Liver (tissue), 9 donors: ENCODE measurements around the gene THBD. TPM values are rescaled to one million over a fixed set of nuclear protein-coding genes. Genes with fewer than 3 reads are reported as not detected.

Experiments
- DNase-seq: peaks from one replicate; pipeline ENCODE4 v3.0.0-alpha.2; 2017; ENCODE audit warnings: low spot score
- H3K27ac ChIP-seq, 2 donors: one replicate each; pipeline ENCODE4 v1.7.0; 2013; ENCODE audit warnings: inconsistent platforms in 2 of 2, low read length in 2 of 2, control low read depth in 1 of 2, low read depth in 1 of 2, mild to moderate bottlenecking in 1 of 2
- H3K27me3 ChIP-seq, 4 donors: one replicate each; pipeline versions ENCODE4 v1.6.1 to v1.7.0; 2013; ENCODE audit warnings: low read length in 3 of 4, inconsistent platforms in 1 of 4, mild to moderate bottlenecking in 1 of 4, moderate library complexity in 1 of 4; ENCODE audit not compliant: control insufficient read depth in 4 of 4, insufficient read depth in 4 of 4
- H3K36me3 ChIP-seq, 4 donors: one replicate each; pipeline versions ENCODE4 v1.6.1 to v1.7.0; 2013; ENCODE audit warnings: low read length in 3 of 4, mild to moderate bottlenecking in 3 of 4, low read depth in 1 of 4, moderate library complexity in 1 of 4; ENCODE audit not compliant: control insufficient read depth in 4 of 4, insufficient read depth in 3 of 4
- H3K4me1 ChIP-seq, 4 donors: one replicate each; pipeline versions ENCODE4 v1.6.1 to v1.7.0; 2013; ENCODE audit warnings: low read length in 3 of 4, mild to moderate bottlenecking in 3 of 4, moderate library complexity in 1 of 4; ENCODE audit not compliant: control insufficient read depth in 4 of 4, insufficient read depth in 4 of 4
- H3K4me3 ChIP-seq, 3 donors: one replicate each; pipeline versions ENCODE4 v1.6.1 to v1.7.0; 2013; ENCODE audit warnings: low read length in 3 of 3, control low read depth in 1 of 3, low read depth in 1 of 3, mild to moderate bottlenecking in 1 of 3
- H3K9ac ChIP-seq, 2 donors: one replicate each; pipeline ENCODE4 v1.7.0; 2013; ENCODE audit warnings: low read length in 2 of 2, mild to moderate bottlenecking in 2 of 2, moderate library complexity in 2 of 2, control low read depth in 1 of 2, low read depth in 1 of 2
- H3K9me3 ChIP-seq, 4 donors: one replicate each; pipeline versions ENCODE4 v1.6.1 to v1.7.0; 2013; ENCODE audit warnings: low read length in 3 of 4; ENCODE audit not compliant: control insufficient read depth in 4 of 4
- EGR1 ChIP-seq, 2 donors: IDR thresholded peaks; 2 replicates each; pipeline ENCODE4 v1.6.1; 2016 to 2018; ENCODE audit warnings: antibody characterized with exemption in 2 of 2, low read depth in 2 of 2
- FOXA1 ChIP-seq: IDR thresholded peaks from 2 replicates; pipeline ENCODE4 v1.6.1; 2016; ENCODE audit warnings: antibody characterized with exemption
- FOXA2 ChIP-seq: IDR thresholded peaks from 2 replicates; pipeline ENCODE4 v1.6.1; 2016; ENCODE audit warnings: antibody characterized with exemption
- GABPA ChIP-seq, 2 donors: IDR thresholded peaks in 1 of 2; conservative IDR thresholded peaks in 1 of 2; 2 replicates each; pipeline ENCODE4 v1.6.1; 2016; ENCODE audit warnings: antibody characterized with exemption in 2 of 2, mild to moderate bottlenecking in 1 of 2, moderate library complexity in 1 of 2
- HNF4A ChIP-seq, 2 donors: conservative IDR thresholded peaks; 2 replicates each; pipeline ENCODE4 v1.6.1; 2016; ENCODE audit warnings: antibody characterized with exemption in 2 of 2, mild to moderate bottlenecking in 2 of 2
- HNF4G ChIP-seq: IDR thresholded peaks from 2 replicates; pipeline ENCODE4 v1.6.1; 2016; ENCODE audit warnings: antibody characterized with exemption
- MAX ChIP-seq: IDR thresholded peaks from 2 replicates; pipeline ENCODE4 v1.6.1; 2016; ENCODE audit warnings: antibody characterized with exemption
- NR2F2 ChIP-seq: IDR thresholded peaks from 2 replicates; pipeline ENCODE4 v1.6.1; 2016; ENCODE audit warnings: antibody characterized with exemption
- REST ChIP-seq: IDR thresholded peaks from 2 replicates; pipeline ENCODE4 v1.6.1; 2016; ENCODE audit warnings: antibody characterized with exemption, mild to moderate bottlenecking
- RXRA ChIP-seq, 2 donors: IDR thresholded peaks; 2 replicates each; pipeline ENCODE4 v1.6.1; 2017 to 2018; ENCODE audit warnings: antibody characterized with exemption in 2 of 2, mild to moderate bottlenecking in 1 of 2
- SP1 ChIP-seq: IDR thresholded peaks from 2 replicates; pipeline ENCODE4 v1.6.1; 2018; ENCODE audit warnings: antibody characterized with exemption, mild to moderate bottlenecking
- YY1 ChIP-seq: IDR thresholded peaks from 2 replicates; pipeline ENCODE4 v1.6.1; 2016; ENCODE audit warnings: antibody characterized with exemption, mild to moderate bottlenecking
- ZBTB33 ChIP-seq: IDR thresholded peaks from 2 replicates; pipeline ENCODE4 v1.6.1; 2016; ENCODE audit warnings: antibody characterized with exemption
- WGBS: extraction: QIAGEN DNeasy Blood & Tissue Kit; methylation state at CpG from one replicate; pipeline ENCODE4 v1.1.7; 2013; 5-methylcytosine and 5-hydroxymethylcytosine counted together
- polyA plus RNA-seq, 2 donors: library from polyadenylated mRNA; stranded (reverse) in 1 of 2; unstranded in 1 of 2; fragments of 200-250 nt in 1 of 2; fragments of >200 nt in 1 of 2; fragmentation: Nextera tagmentation in 1 of 2; extraction: Ambion mirVana in 1 of 2; gene quantifications; one replicate each; pipeline versions ENCODE4 v1.2.1 to v1.2.3, GENCODE V29; 2013 to 2015
- total RNA-seq, 2 donors: library from RNA; depleted of rRNA; stranded (reverse); fragments of >200 nt; gene quantifications; one replicate each; pipeline ENCODE4 v1.2.3, GENCODE V29; 2014
- TF ChIP-seq, protein P1 (sequence below): fragments of 150-350 bp; IDR thresholded peaks from 2 replicates; pipeline ENCODE4 v1.5.1; 2017; ENCODE audit warnings: improper control_type of control experiment, low read depth, low read length; ENCODE audit not compliant: missing input control
- donor health status: healthy.
- donor health status: healthy.
- donor health status: healthy.
- donor health status: healthy.
- donor health status: healthy.

Gene THBD
- total and polyA plus RNA-seq, 4 donors, result 1.4 to 6.6 (median 3.1) TPM

DNA sequence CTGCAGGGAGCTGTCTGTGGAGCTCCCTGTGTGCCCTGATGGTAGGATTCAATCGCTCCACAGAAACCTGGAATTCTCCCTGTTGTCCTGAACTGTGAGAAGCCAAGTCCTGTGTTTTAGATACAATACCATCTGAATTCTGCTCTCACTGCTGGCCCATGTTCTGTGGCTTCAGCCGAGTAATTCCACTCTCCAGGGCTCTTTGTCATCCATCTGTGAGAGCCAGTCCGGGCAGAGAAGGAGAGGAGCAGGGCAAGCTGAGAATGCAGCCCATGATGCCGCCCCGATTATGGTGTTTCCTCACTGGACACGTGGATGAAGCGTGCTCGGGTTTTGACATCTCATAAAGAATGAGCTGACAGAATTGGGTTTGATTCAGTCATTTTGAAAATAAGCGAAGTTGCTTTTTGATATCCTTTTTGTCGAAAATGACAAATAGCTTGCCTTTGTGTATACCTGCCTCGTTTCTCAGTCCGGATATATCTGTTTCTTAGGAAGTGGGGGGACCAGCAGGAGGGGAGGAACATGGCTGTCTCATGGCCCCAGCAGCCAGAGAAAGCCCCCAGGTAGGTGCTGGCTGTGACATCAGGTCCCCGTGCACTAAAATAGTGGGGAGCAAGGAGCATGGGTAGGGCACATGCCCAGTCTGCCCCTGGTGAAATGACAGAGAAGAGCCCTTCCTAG is 44.9 kb upstream of the THBD start:
- no peaks in the 10 kb centered on the region for H3K4me1 ChIP-seq
- no peaks in the 10 kb centered on the region for H3K36me3 ChIP-seq
- no peak overlapping the region for H3K9ac ChIP-seq
- H3K4me3 ChIP-seq, result no peak overlapping the region
- no peak for DNase-seq
- 83% methylated on average over 13 of the region's 13 CpGs for WGBS
- no peaks in the 10 kb centered on the region for H3K9me3 ChIP-seq
- TF ChIP-seq MAX (no peak), ZBTB33 (no peak), REST (no peak), FOXA1 (no peak), HNF4A (conservative IDR thresholded peaks at IDR 0.05) (no peak)
- TF ChIP-seq, protein P1, sequence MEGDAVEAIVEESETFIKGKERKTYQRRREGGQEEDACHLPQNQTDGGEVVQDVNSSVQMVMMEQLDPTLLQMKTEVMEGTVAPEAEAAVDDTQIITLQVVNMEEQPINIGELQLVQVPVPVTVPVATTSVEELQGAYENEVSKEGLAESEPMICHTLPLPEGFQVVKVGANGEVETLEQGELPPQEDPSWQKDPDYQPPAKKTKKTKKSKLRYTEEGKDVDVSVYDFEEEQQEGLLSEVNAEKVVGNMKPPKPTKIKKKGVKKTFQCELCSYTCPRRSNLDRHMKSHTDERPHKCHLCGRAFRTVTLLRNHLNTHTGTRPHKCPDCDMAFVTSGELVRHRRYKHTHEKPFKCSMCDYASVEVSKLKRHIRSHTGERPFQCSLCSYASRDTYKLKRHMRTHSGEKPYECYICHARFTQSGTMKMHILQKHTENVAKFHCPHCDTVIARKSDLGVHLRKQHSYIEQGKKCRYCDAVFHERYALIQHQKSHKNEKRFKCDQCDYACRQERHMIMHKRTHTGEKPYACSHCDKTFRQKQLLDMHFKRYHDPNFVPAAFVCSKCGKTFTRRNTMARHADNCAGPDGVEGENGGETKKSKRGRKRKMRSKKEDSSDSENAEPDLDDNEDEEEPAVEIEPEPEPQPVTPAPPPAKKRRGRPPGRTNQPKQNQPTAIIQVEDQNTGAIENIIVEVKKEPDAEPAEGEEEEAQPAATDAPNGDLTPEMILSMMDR, result no peak
- no peak overlapping the region for H3K27ac ChIP-seq
- H3K27me3 ChIP-seq, result no peaks in the 10 kb centered on the region

DNA sequence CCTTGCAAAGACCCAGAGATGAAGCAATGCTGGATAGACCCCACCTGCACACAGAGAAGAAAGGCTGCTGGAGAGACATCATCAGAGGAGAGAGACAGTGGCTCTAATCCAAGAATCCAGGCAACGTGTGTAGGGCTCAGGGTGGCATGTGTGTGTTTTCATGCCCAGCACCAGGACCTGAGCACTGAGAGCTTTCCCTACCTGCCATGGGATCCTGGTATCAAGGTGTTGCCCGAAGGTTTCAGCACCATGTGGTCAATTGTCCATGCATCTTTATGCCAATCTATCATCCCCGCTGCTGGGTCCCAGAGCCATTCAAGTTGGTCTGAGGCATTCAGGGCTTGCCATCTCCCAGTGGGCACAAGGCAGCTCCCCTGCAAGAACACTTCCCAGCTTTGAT is 44.1 kb upstream of the THBD start:
- Histone ChIP-seq H3K4me3 (no peak overlapping the region), H3K36me3 (no peaks in the 10 kb centered on the region), H3K27ac (no peak overlapping the region), H3K9me3 (no peaks in the 10 kb centered on the region), H3K9ac (no peak overlapping the region), H3K27me3 (no peaks in the 10 kb centered on the region), H3K4me1 (no peaks in the 10 kb centered on the region)
- DNase-seq, result no peak
- WGBS, result 74% methylated on average over 3 of the region's 3 CpGs
- TF ChIP-seq RXRA (IDR thresholded peaks at IDR 0.05), result no peak
- TF ChIP-seq FOXA2, result no peak
- TF ChIP-seq YY1, result no peak
- no peak for TF ChIP-seq HNF4G
- TF ChIP-seq SP1, result no peak
- TF ChIP-seq NR2F2, result no peak
- no peak for TF ChIP-seq GABPA (IDR thresholded peaks at IDR 0.05 in 1 of 2, conservative IDR thresholded peaks at IDR 0.05 in 1 of 2)
- TF ChIP-seq REST, result no peak
- TF ChIP-seq EGR1 (IDR thresholded peaks at IDR 0.05; ENCODE audit: low read depth in 2 of 2), result no peak
- no peak for TF ChIP-seq FOXA1
- no peak for TF ChIP-seq ZBTB33
